GM20431 (cell line): ENCODE data around the gene ZNF524.

Experiments
- in situ Hi-C: fragments of 300-500 bp; cut with MseI, MboI; formaldehyde crosslinking; loops from one replicate; pipeline ENCODE4 v1.15.0; 2020; ENCODE audit warnings: low sequenced_read_pairs; ENCODE audit not compliant: unreplicated experiment

Gene ZNF524

DNA sequence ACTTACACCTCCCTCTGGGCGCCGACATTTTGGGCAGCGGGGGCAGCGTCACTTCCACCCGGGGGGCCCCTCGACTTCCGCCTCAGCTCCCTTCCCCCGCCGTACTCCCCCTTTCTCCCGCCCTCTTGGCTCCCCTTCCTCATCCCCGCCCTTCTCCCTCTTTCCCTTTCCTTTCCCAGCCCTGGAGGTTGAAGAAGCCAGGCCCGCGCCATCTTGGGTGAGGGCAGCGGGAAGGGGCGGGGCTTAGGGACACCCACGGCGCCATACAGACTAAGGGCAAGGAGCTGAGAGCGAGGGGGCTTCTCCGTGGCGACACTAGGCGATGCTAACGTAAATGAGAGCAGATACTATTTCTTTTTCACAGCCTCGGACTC is 633 bp upstream of the ZNF524 start, which contains the start of gene FIZ1:
TSS of gene FIZ1 (minus strand) at position 50 of the 374 bp plus-strand sequence. CDS start 1,652 bp downstream, outside the sequence.
- in situ Hi-C loops, result no loop called here

DNA sequence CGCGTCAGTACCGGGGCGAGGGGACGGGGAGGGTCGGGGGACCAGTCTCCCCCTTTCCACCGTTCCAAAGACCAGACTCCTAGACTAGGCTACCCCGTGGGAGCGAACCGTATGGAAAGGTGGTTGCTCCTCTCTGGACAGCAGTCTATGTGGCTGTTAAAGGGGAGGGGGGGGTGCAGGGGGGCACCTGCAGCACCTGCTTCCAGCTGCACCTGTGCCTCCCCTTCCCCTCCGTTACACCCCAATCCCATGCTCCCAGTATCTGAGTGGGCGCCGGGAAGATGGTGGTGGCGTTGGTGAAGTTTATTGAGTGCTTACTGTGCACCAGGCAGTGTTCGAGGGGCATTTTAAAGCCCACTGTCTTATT is 557 bp downstream of the ZNF524 start:
- in situ Hi-C loops, result no loop called here

DNA sequence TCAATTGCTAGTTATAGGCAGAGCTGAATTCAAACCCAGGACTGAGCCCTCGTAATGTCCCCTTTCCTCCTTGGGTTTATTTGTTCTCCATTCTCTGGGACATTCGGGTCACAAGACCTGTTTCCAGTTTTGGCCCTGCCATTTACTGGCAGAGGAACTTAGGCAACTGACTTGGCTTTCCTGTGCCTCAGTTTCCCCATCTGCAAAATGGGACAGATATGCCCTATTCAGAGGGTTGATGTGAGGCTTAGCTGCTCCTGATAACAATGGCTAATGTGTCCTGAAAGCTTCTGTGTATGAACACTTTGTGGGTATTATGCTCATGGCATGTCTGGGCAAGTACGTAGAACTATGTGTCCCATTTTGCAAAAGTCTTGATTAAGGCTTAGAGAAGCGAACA is 996 bp downstream of the ZNF524 start:
- in situ Hi-C loops, result no loop called here

DNA sequence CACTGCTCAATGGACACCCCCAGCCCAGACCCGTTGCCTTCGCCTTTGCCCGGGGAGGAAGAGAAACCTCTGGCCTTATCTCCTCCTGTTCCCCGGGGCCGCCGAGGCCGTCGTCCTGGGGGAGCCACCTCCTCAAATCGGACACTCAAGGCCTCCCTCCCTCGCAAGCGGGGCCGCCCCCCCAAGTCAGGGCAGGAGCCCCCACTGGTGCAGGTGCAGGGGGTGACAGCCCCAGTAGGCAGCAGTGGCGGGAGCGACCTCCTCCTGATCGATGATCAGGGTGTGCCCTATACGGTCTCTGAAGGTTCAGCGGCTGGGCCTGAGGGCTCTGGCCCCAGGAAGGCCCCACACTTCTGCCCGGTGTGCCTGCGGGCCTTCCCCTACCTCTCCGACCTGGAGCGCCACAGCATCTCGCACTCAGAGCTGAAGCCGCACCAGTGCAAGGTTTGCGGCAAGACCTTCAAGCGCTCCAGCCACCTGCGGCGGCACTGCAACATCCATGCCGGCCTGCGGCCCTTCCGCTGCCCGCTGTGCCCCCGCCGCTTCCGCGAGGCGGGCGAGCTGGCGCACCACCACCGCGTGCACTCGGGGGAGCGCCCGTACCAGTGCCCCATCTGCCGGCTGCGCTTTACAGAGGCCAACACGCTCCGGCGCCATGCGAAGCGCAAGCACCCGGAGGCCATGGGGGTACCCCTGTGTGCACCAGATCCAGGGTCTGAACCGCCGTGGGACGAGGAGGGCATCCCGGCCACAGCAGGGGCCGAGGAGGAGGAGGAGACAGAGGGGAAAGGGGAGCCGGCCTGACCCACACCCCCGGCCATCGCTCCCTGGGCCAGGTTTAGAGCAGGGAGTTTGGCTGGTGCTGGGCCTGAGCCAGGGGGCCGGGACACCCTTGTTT is 2.3 kb downstream of the ZNF524 start:
- in situ Hi-C loops, result no loop called here

- in situ Hi-C loops, result no loop called here
Measured at GRCh38 chr19:55603115-55603514, 3.0 kb downstream of the ZNF524 start.

- in situ Hi-C loops, result no loop called here
Measured at GRCh38 chr19:55603581-55604292, 3.6 kb downstream of the ZNF524 start.

DNA sequence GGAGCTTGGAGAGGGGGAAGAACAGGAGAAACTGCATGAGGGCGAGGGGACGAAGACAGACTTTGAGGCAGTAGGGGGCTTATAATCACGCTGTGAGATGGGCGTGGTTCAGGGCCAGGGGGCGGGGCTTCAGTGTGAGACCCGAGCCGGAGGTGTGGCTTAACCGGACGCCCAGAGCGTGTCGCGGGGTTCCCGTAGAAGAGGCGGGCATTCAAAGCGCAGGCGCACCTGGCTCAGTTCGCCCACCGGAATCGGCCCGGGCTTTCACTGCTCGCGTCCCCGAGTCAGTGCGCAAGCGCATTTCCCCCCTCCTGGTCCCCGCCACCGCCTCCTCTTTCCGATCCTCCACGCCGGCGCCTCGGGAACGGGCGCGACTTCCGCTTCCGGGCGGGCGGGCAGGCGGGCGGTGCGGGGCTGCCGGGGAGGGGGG is 5.1 kb downstream of the ZNF524 start:
- in situ Hi-C loops, result no loop called here

- in situ Hi-C loops, result no loop called here
Measured at GRCh38 chr19:55605637-55606470, 5.8 kb downstream of the ZNF524 start, which contains the start of gene ZNF865. TSS of gene ZNF865 (plus strand) at chr19:55605647. CDS start at chr19:55613619, 7,972 bp downstream.

GRCh38 chr19:55606471-55606787 is 6.3 kb downstream of the ZNF524 start:
- in situ Hi-C loops, result no loop called here

DNA sequence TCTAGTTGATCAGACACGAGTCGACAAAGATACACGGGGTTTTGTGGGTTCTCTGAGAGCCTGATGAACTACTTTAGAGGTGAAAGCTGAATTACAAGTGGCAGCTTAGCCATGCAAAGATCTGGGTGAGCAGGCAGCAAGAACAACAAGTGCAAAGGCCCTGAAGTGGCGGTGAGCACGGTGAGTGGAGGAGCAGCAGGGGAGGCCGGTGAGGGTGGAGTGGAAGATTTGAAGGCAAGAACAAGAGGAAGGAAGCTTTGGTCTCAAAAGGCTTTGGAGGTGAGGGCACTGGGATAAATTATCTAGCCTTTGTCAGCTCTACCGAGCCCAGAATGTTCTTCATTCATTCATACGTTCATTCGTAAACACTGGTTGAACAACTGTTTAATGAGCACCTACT is 6.7 kb downstream of the ZNF524 start:
- in situ Hi-C loops, result no loop called here

DNA sequence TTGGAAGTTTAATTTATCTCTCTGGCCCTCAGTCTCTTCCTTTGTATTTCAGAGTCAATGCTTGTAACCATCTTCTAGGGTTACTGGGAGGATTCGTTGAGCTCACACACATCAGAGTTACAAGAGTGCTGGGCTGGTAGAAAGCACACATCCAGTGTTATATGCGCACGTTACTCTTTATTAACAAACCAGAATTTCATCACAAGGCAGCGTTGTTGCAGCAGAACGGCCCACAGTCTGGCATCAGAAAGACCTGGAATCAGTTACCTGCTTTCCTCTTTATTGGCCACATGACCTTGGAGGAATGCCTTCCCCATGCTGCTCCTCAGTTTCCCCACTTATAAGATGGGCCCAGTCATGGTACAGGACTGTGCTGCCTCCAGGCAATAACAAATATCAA is 9.2 kb downstream of the ZNF524 start:
- in situ Hi-C loops, result no loop called here

DNA sequence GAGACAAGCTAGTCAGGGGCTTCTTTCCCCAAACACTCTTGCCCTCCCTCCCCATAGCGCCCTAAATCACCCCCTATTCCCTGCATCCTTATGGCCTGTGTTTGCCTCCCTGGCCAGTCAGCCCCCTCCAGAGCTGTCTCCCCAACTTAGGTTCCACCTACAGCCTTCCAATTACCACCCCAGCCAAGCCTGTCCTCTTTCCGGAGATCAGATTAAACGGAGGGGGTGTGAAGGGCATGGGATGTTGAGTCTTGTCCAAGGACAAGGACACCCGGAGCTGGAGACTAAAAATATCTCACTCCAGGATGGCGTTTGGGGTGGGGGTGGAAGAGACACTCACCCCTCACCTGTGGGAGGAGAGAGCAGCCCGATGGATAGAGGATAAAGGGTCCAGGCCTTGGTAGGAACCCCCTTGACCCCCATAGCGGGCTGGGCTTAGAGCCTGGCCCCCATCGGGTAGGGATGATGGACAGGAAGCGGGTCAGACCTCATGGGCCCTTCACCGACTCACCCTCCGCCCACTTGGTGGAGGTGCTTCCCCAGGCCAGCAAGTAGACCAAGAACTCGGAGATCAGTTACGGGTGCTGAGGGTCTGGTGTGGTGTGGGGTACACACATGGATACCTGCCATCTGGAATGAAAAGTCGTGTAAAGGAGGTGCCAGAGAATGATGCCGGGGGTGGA is 11.4 kb downstream of the ZNF524 start:
- in situ Hi-C loops, result no loop called here

DNA sequence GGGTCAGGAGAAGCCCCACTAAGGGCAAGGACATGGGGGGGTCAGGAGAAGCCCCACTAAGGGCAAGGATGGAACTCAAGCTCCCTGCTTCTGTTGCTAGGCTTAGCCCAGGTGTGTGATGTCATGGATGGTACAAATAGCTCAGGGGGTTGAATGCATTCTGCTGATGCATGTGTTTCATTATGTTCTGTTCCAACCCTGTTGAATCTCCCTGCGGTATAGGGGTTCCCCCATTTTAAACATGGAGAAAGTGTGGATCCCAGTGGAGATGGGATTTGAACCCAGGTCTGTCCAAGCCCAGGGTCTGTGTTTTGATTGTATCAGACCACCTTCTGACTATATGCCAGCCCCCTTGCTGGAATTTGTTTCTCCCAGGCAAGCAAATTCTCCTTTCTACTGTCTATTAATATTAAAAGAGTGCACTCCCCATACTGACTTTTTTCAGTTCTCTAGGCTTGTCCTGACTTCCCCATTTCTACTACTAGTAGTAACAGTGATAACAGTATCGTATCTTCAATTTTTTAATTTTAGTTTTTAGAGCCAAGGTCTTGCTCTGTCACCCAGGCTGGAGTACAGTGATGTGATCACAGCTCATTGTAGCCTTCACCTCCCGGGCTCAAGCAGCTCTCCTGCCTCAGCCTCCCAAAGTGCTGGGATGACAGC is 12.0 kb downstream of the ZNF524 start:
- in situ Hi-C loops, result no loop called here

- in situ Hi-C loops, result no loop called here
Measured at GRCh38 chr19:55613396-55613795, 13.3 kb downstream of the ZNF524 start.

DNA sequence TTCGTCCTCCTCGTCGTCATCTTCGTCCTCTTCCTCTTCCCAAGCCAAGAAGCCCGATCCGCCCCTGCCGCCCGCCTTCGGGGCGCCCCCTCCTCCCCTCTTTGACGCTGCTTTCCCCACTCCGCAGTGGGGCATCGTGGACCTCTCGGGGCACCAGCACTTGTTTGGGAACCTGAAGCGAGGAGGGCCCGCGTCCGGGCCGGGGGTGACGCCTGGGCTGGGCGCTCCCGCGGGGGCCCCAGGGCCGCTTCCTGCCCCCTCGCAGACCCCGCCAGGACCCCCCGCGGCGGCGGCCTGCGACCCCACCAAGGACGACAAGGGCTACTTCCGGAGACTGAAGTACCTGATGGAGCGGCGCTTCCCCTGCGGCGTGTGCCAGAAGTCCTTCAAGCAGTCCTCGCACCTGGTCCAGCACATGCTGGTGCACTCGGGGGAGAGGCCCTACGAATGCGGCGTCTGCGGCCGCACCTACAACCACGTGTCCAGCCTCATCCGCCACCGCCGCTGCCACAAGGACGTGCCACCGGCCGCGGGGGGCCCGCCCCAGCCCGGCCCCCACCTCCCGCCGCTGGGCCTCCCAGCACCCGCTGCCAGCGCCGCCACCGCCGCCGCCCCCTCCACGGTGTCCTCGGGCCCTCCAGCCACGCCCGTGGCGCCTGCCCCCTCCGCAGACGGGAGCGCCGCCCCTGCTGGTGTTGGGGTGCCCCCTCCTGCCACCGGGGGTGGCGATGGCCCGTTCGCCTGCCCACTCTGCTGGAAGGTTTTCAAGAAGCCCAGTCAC is 14.0 kb downstream of the ZNF524 start:
- in situ Hi-C loops, result no loop called here

GRCh38 chr19:55614711-55615542 is 14.8 kb downstream of the ZNF524 start:
- in situ Hi-C loops, result no loop called here

DNA sequence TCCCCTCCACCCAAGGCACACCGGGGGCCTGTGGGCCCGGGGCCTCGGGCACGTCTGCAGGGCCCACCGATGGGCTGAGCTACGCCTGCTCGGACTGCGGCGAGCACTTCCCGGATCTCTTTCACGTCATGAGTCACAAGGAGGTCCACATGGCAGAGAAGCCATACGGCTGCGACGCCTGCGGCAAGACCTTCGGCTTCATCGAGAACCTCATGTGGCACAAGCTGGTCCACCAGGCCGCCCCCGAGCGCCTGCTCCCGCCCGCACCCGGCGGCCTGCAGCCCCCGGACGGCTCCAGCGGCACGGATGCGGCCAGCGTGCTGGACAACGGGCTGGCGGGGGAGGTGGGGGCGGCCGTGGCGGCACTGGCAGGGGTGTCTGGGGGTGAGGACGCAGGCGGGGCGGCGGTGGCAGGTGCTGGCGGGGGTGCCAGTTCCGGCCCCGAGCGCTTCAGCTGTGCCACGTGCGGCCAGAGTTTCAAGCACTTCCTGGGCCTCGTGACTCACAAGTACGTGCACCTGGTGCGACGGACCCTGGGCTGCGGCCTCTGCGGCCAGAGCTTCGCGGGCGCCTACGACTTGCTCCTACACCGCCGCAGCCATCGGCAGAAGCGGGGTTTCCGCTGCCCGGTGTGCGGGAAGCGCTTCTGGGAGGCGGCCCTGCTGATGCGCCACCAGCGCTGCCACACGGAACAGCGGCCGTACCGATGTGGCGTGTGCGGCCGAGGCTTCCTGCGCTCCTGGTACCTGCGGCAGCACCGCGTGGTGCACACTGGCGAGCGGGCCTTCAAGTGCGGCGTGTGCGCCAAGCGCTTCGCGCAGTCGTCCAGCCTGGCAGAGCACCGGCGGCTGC is 15.7 kb downstream of the ZNF524 start:
- in situ Hi-C loops, result no loop called here
